HCT116 (cell line): ENCODE results near the gene ZNF213. TPM values are rescaled to one million over a fixed set of nuclear protein-coding genes. Genes with fewer than 3 reads are reported as not detected.

Experiments
- ATAC-seq: fragments of 200-7000 bp; cut with Tn5 transposase; 2 replicates; pipeline ENCODE4 v1.9.1; 2020; ENCODE audit warnings: mild to moderate bottlenecking, moderate library complexity
- BruUV-seq: library from RNA; stranded (reverse); fragments of 400-500 nt; replicated peaks from 2 replicates; lab custom pipeline; 2021; lab: Mats Ljungman, UMichigan
- CTCF ChIA-PET: fragments of 300-600 bp; sonication (Branson Sonifier 250); formaldehyde crosslinking; loops from one replicate; lab custom pipeline; 2021; ENCODE audit warnings: antibody characterized with exemption; lab: Charles Lee
- POLR2A ChIA-PET: fragments of 300-600, 350-600 bp; sonication (Branson Sonifier 250); formaldehyde crosslinking; loops from one replicate; lab custom pipeline; 2021; ENCODE audit warnings: antibody characterized with exemption; lab: Charles Lee
- RAD21 ChIA-PET, 2 experiments: fragments of 300-600 bp; sonication (Branson Sonifier 250); formaldehyde crosslinking; loops; one replicate each; lab custom pipeline; 2023; ENCODE audit warnings: low total read pairs in 2 of 2; ENCODE audit not compliant: uncharacterized antibody in 2 of 2, unreplicated experiment in 2 of 2, low non-redundant PET in 1 of 2; lab: Charles Lee
- DNase-seq: peaks from one replicate; pipeline ENCODE4 v3.0.0-alpha.2; 2010; ENCODE audit warnings: low read depth, low spot score
- H2AFZ ChIP-seq: fragments of 200-600 bp; shearing (Covaris generic), sonication (generic); 2 replicates; pipeline ENCODE4 v1.6.1; 2017; ENCODE audit warnings: low read depth, mixed run types, mixed read lengths, antibody characterized with exemption, low read length; ENCODE audit not compliant: poor library complexity, severe bottlenecking
- H3K27ac ChIP-seq: 2 replicates; pipeline ENCODE4 v1.5.1; 2012; ENCODE audit warnings: low read depth, low read length
- H3K27me3 ChIP-seq: fragments of 200-600 bp; sonication (generic); 2 replicates; pipeline ENCODE4 v1.6.1; 2016; ENCODE audit warnings: mixed run types, low read length, mixed read lengths; ENCODE audit not compliant: insufficient read depth
- H3K36me3 ChIP-seq, 2 experiments: fragments of 200-500 bp in 1 of 2; fragments of 200-600 bp in 1 of 2; sonication (Bioruptor generic) in 1 of 2; sonication (generic) in 1 of 2; 2 replicates each; pipeline versions ENCODE4 v1.5.1 to v1.6.1; 2014 to 2016; ENCODE audit warnings: low read length in 2 of 2, inconsistent platforms in 1 of 2, mixed read lengths in 1 of 2, mixed run types in 1 of 2; ENCODE audit not compliant: insufficient read depth in 2 of 2, control insufficient read depth in 1 of 2
- H3K4me1 ChIP-seq, 2 experiments: fragments of 200-600 bp in 1 of 2; sonication (generic) in 1 of 2; 2 replicates each; pipeline versions ENCODE4 v1.5.1 to v1.6.1; 2012 to 2017; ENCODE audit warnings: low read length in 2 of 2, inconsistent platforms in 1 of 2, mild to moderate bottlenecking in 1 of 2, mixed read lengths in 1 of 2, mixed run types in 1 of 2, moderate library complexity in 1 of 2; ENCODE audit not compliant: insufficient read depth in 2 of 2, control insufficient read depth in 1 of 2
- H3K4me2 ChIP-seq: fragments of 200-600 bp; sonication (generic); 2 replicates; pipeline ENCODE4 v1.6.1; 2017; ENCODE audit warnings: mixed run types, low read length, mixed read lengths
- H3K4me3 ChIP-seq, 2 experiments: fragments of 200-600 bp in 1 of 2; sonication (generic) in 1 of 2; replicated peaks in 1 of 2; 2 replicates each; pipeline ENCODE4 v1.5.1; 2011 to 2016; ENCODE audit warnings: low read length in 2 of 2, control low read depth in 1 of 2, low read depth in 1 of 2, mild to moderate bottlenecking in 1 of 2, mixed read lengths in 1 of 2, mixed run types in 1 of 2
- H3K79me2 ChIP-seq: fragments of 200-600 bp; sonication (generic); 2 replicates; pipeline ENCODE4 v1.6.1; 2017; ENCODE audit warnings: mild to moderate bottlenecking, mixed run types, low read length, moderate library complexity, mixed read lengths; ENCODE audit not compliant: insufficient read depth
- H3K9ac ChIP-seq: fragments of 200-600 bp; sonication (generic); 2 replicates; pipeline ENCODE4 v1.6.1; 2016; ENCODE audit warnings: low read length, mixed read lengths
- H3K9me2 ChIP-seq: fragments of 200-600 bp; sonication (generic), shearing (Covaris generic); 2 replicates; pipeline ENCODE4 v1.6.1; 2017; ENCODE audit warnings: mixed run types, mild to moderate bottlenecking, moderate library complexity; ENCODE audit not compliant: insufficient read depth
- H3K9me3 ChIP-seq, 2 experiments: fragments of 200-500 bp in 1 of 2; fragments of 200-600 bp in 1 of 2; sonication (Bioruptor generic) in 1 of 2; sonication (generic) in 1 of 2; 2 replicates each; pipeline ENCODE4 v1.6.1; 2014 to 2017; ENCODE audit warnings: low read length in 2 of 2, mixed read lengths in 2 of 2, inconsistent platforms in 1 of 2, low read depth in 1 of 2, mild to moderate bottlenecking in 1 of 2, mixed run types in 1 of 2, moderate library complexity in 1 of 2; ENCODE audit not compliant: control insufficient read depth in 1 of 2, insufficient read depth in 1 of 2
- H4K20me1 ChIP-seq: fragments of 200-600 bp; sonication (generic), shearing (Covaris generic); 2 replicates; pipeline ENCODE4 v1.6.1; 2017; ENCODE audit warnings: mixed run types, mild to moderate bottlenecking, moderate library complexity; ENCODE audit not compliant: insufficient read depth
- ATF3 ChIP-seq: IDR thresholded peaks from 2 replicates; pipeline ENCODE4 v1.6.1; 2012
- CBX3 ChIP-seq: IDR thresholded peaks from 2 replicates; pipeline ENCODE4 v1.6.1; 2012; ENCODE audit warnings: low read depth
- CEBPB ChIP-seq: IDR thresholded peaks from 2 replicates; pipeline ENCODE4 v1.6.1; 2012; ENCODE audit warnings: low read depth
- EGR1 ChIP-seq: IDR thresholded peaks from 2 replicates; pipeline ENCODE4 v1.6.1; 2012; ENCODE audit warnings: low read depth
- EZH2 ChIP-seq: fragments of 200-600 bp; sonication (generic); IDR thresholded peaks from 2 replicates; pipeline ENCODE4 v1.6.1; 2017; ENCODE audit warnings: antibody characterized with exemption, mixed run types
- RAD21 ChIP-seq: IDR thresholded peaks from 2 replicates; pipeline ENCODE4 v1.6.1; 2012; ENCODE audit warnings: low read depth, mild to moderate bottlenecking
- REST ChIP-seq: IDR thresholded peaks from 2 replicates; pipeline ENCODE4 v1.6.1; 2012; ENCODE audit warnings: low read depth
- YY1 ChIP-seq: IDR thresholded peaks from 2 replicates; pipeline ENCODE4 v1.6.1; 2011; ENCODE audit warnings: low read length, low read depth, moderate library complexity, mild to moderate bottlenecking; ENCODE audit not compliant: insufficient replicate concordance; ENCODE audit errors: extremely low read depth
- ZBTB33 ChIP-seq: IDR thresholded peaks from 2 replicates; pipeline ENCODE4 v1.6.1; 2011; ENCODE audit warnings: mild to moderate bottlenecking, low read length, moderate library complexity; ENCODE audit not compliant: insufficient replicate concordance; ENCODE audit errors: extremely low read depth
- ZFX ChIP-seq: fragments of 450-650 bp; IDR thresholded peaks from 2 replicates; pipeline ENCODE4 v1.6.1; 2017
- ZNF274 ChIP-seq: fragments of 200-500 bp; sonication (Bioruptor generic); IDR thresholded peaks from 2 replicates; pipeline ENCODE4 v1.6.1; 2014; ENCODE audit warnings: mild to moderate bottlenecking, low read depth, low read length, inconsistent platforms
- intact Hi-C: fragments of 100-400 bp; cut with micrococcal nuclease; formaldehyde crosslinking; loops from 2 replicates; pipeline ENCODE4 v1.10.0; 2022
- total RNA-seq: library from RNA; stranded (reverse); gene quantifications from one replicate; pipeline ENCODE4 v1.2.1, GENCODE V29; 2021; ENCODE audit not compliant: unreplicated experiment

Gene ZNF213
- total RNA-seq, 1 experiment from 2014 or later = 11.0 TPM

- TF ChIP-seq ATF3 (no peak), ZFX (no peak)
These were observed 12.9 kb downstream of the ZNF213 start (continued) for GRCh38 chr16:3147757-3148104.

GRCh38 chr16:3148256-3149192 lies 13.7 kb downstream of the ZNF213 start:
- Histone ChIP-seq H3K27me3 (no peaks in the 10 kb centered on the region), H3K9ac (peak overlapping the region; percentile 84), H3K27ac (peak overlapping the region; percentile 95), H3K4me3 (peak overlapping the region; percentile 54 to 65), H3K36me3 (no peaks in the 10 kb centered on the region), H3K79me2 (no peaks in the 10 kb centered on the region), H3K4me2 (peak overlapping the region; percentile 81), H4K20me1 (no peaks in the 10 kb centered on the region), H3K4me1 (peaks cover 8 to 38% of the 10 kb centered on the region in 2 experiments), H2AFZ (no peak overlapping the region), H3K9me2 (no peaks in the 10 kb centered on the region), H3K9me3 (no peaks in the 10 kb centered on the region)
- ATAC-seq (no peak), DNase-seq (no peak)
- TF ChIP-seq CBX3 (no peak), EGR1 (no peak), YY1 (no peak), REST (no peak), EZH2 (no peak), ZBTB33 (no peak), ZNF274 (no peak), CEBPB (no peak), RAD21 (no peak)
- no TSS peak for BruUV-seq
- intact Hi-C loops = no loop called here
- ChIA-PET POLR2A (interaction anchor here (1.0 to 3.2 kb wide), 5 partner anchors 13 to 23 kb away, joined by 3 to 34 read pairs (median 4); partner anchors contain the start of gene ZNF213), RAD21 (no interaction called here), CTCF (interaction anchor here (0.6 to 2.3 kb wide), 7 partner anchors 12 to 90 kb away, joined by 3 to 15 read pairs (median 3); partner anchors contain the start of gene ZNF213)
